GM23338 (cell line): ENCODE results near the gene ADAMTS17. TPM values are rescaled to one million over a fixed set of nuclear protein-coding genes. Genes with fewer than 3 reads are reported as not detected.
A peak's percentile ranks its signal among the peaks of the same experiment; 100 is the strongest.

Source experiments
- ATAC-seq: fragments of 200-7000 bp; cut with Tn5 transposase; 3 replicates; pipeline ENCODE4 v1.9.1; 2020
- DNase-seq: peaks from one replicate; pipeline ENCODE4 v3.0.0-alpha.2; 2015; ENCODE audit warnings: low spot score
- H2AFZ ChIP-seq: fragments of 200-600 bp; sonication (generic); 2 replicates; pipeline ENCODE4 v1.8.0; 2016; ENCODE audit warnings: antibody characterized with exemption, mild to moderate bottlenecking, moderate library complexity
- H3F3A ChIP-seq: fragments of 200-600 bp; sonication (generic); replicated peaks from 2 replicates; pipeline ENCODE4 v1.8.0; 2017; ENCODE audit warnings: antibody characterized with exemption, mixed run types, low read depth
- H3K27ac ChIP-seq: fragments of 200-600 bp; sonication (generic); 2 replicates; pipeline ENCODE4 v1.6.1; 2016; ENCODE audit warnings: low read depth
- H3K27me3 ChIP-seq: fragments of 200-600 bp; sonication (generic); 2 replicates; pipeline ENCODE4 v1.8.0; 2016; ENCODE audit warnings: mild to moderate bottlenecking, mixed run types, moderate library complexity; ENCODE audit not compliant: insufficient read depth
- H3K36me3 ChIP-seq: fragments of 200-600 bp; sonication (generic); 2 replicates; pipeline ENCODE4 v1.8.0; 2016; ENCODE audit warnings: mild to moderate bottlenecking; ENCODE audit not compliant: insufficient read depth
- H3K4me1 ChIP-seq: fragments of 200-600 bp; sonication (generic); 2 replicates; pipeline ENCODE4 v1.8.0; 2016; ENCODE audit warnings: mild to moderate bottlenecking, moderate library complexity; ENCODE audit not compliant: insufficient read depth
- H3K4me2 ChIP-seq: fragments of 200-600 bp; sonication (generic); 2 replicates; pipeline ENCODE4 v1.7.1; 2017; ENCODE audit warnings: mixed run types
- H3K4me3 ChIP-seq: fragments of 200-600 bp; sonication (generic); 2 replicates; pipeline ENCODE4 v1.6.1; 2016; ENCODE audit warnings: mixed run types
- H3K79me2 ChIP-seq: fragments of 200-600 bp; sonication (generic); replicated peaks from 2 replicates; pipeline ENCODE4 v1.8.0; 2017; ENCODE audit warnings: mild to moderate bottlenecking; ENCODE audit not compliant: insufficient read depth
- H3K9me2 ChIP-seq: fragments of 200-600 bp; sonication (generic); 2 replicates; pipeline ENCODE4 v1.8.0; 2017; ENCODE audit not compliant: insufficient read depth
- H4K20me1 ChIP-seq: fragments of 200-600 bp; sonication (generic); replicated peaks from 2 replicates; pipeline ENCODE4 v1.8.0; 2017; ENCODE audit warnings: mild to moderate bottlenecking; ENCODE audit not compliant: insufficient read depth
- H3K27ac Mint-ChIP-seq: 2 replicates; pipeline ENCODE4 v1.8.0; 2020; ENCODE audit warnings: inconsistent platforms, mild to moderate bottlenecking, moderate library complexity, mixed read lengths
- H3K27me3 Mint-ChIP-seq: 3 replicates; pipeline ENCODE4 v1.8.0; 2022; ENCODE audit warnings: low read depth, mild to moderate bottlenecking, moderate library complexity, mixed read lengths, inconsistent platforms; ENCODE audit not compliant: insufficient read depth, poor library complexity
- H3K36me3 Mint-ChIP-seq: 3 replicates; pipeline ENCODE4 v1.8.0; 2021; ENCODE audit warnings: low read depth, mild to moderate bottlenecking, inconsistent platforms, moderate library complexity, mixed read lengths
- H3K4me1 Mint-ChIP-seq: 3 replicates; pipeline ENCODE4 v1.8.0; 2020; ENCODE audit warnings: mild to moderate bottlenecking, inconsistent platforms, mixed read lengths
- H3K4me3 Mint-ChIP-seq: 3 replicates; pipeline ENCODE4 v1.8.0; 2021; ENCODE audit warnings: moderate library complexity, mild to moderate bottlenecking, inconsistent platforms, mixed read lengths
- H3K9me3 Mint-ChIP-seq: 3 replicates; pipeline ENCODE4 v1.8.0; 2020; ENCODE audit warnings: moderate library complexity, mild to moderate bottlenecking, inconsistent platforms, mixed read lengths
- EZH2 ChIP-seq: fragments of 200-600 bp; sonication (generic); IDR thresholded peaks from one replicate; pipeline ENCODE4 v1.8.0; 2017; ENCODE audit warnings: antibody characterized with exemption, mild to moderate bottlenecking, low read depth; ENCODE audit not compliant: unreplicated experiment
- EZH2phosphoT487 ChIP-seq: fragments of 200-600 bp; sonication (generic); IDR thresholded peaks from one replicate; pipeline ENCODE4 v1.8.1; 2018; ENCODE audit warnings: antibody characterized with exemption; ENCODE audit not compliant: unreplicated experiment
- JUNB ChIP-seq: IDR thresholded peaks from one replicate; pipeline ENCODE4 v1.6.1; 2016; ENCODE audit warnings: antibody characterized with exemption; ENCODE audit not compliant: unreplicated experiment
- NANOG ChIP-seq: IDR thresholded peaks from 2 replicates; pipeline ENCODE4 v1.6.1; 2016; ENCODE audit warnings: antibody characterized with exemption, borderline replicate concordance
- POLR2AphosphoS5 ChIP-seq: IDR thresholded peaks from 2 replicates; pipeline ENCODE4 v1.6.1; 2016; ENCODE audit warnings: antibody characterized with exemption, low read depth
- REST ChIP-seq: IDR thresholded peaks from one replicate; pipeline ENCODE4 v1.6.1; 2018; ENCODE audit warnings: antibody characterized with exemption; ENCODE audit not compliant: unreplicated experiment
- STAT1 ChIP-seq: IDR thresholded peaks from one replicate; pipeline ENCODE4 v1.6.1; 2016; ENCODE audit warnings: antibody characterized with exemption; ENCODE audit not compliant: unreplicated experiment
- ZNF114 ChIP-seq: fragments of 250-450 bp; sonication (Bioruptor Pico); IDR thresholded peaks from 2 replicates; pipeline ENCODE4 v1.5.0; 2020; ENCODE audit warnings: mild to moderate bottlenecking, moderate library complexity
- ZNF331 ChIP-seq: fragments of 250-450 bp; sonication (Bioruptor Pico); IDR thresholded peaks from 2 replicates; pipeline ENCODE4 v1.5.0; 2020; ENCODE audit warnings: low read depth, mild to moderate bottlenecking, moderate library complexity
- polyA plus RNA-seq: library from polyadenylated mRNA; unstranded; fragments of >200 nt; fragmentation: Nextera tagmentation; extraction: Ambion mirVana; gene quantifications from 2 replicates; pipeline ENCODE4 v1.2.1, GENCODE V29; 2016
- total RNA-seq: library from RNA; depleted of rRNA; stranded (reverse); fragments of >200 nt; shearing (Covaris generic); gene quantifications from 2 replicates; pipeline ENCODE4 v1.2.3, GENCODE V29; 2014
- TF ChIP-seq, protein P1 (sequence below): fragments of 250-450 bp; sonication (Bioruptor Pico); IDR thresholded peaks from 2 replicates; pipeline ENCODE4 v1.5.0; 2020; ENCODE audit warnings: mild to moderate bottlenecking, moderate library complexity
- TF ChIP-seq, protein P2 (sequence below), 2 experiments: fragments of 200-600 bp in 1 of 2; sonication (generic) in 1 of 2; conservative IDR thresholded peaks; 2 replicates each; pipeline versions ENCODE4 v1.5.1 to v1.6.1; 2016 to 2017; ENCODE audit warnings: antibody characterized with exemption in 2 of 2, low read depth in 2 of 2, mild to moderate bottlenecking in 2 of 2, moderate library complexity in 1 of 2

Gene ADAMTS17
- total and polyA plus RNA-seq, 2 experiments from 2014 or later, result 0.60 to 3.8 TPM

GRCh38 chr15:100279446-100279845 is 62.3 kb downstream of the ADAMTS17 start:
- H3K27ac ChIP-seq, result no peak overlapping the region
- no peak for ATAC-seq
- no peak overlapping the region for H3K4me3 ChIP-seq
- H3K9me3 Mint-ChIP-seq, result no peaks in the 10 kb centered on the region; the same call in 1 of the 3 replicates
- TF ChIP-seq NANOG (no peak), REST (no peak), JUNB (no peak), STAT1 (no peak), POLR2AphosphoS5 (no peak), ZNF114 (CRISPR knock-in tag) (no peak), EZH2 (no peak), EZH2phosphoT487 (no peak), ZNF331 (CRISPR knock-in tag) (no peak)
- TF ChIP-seq, protein P1, sequence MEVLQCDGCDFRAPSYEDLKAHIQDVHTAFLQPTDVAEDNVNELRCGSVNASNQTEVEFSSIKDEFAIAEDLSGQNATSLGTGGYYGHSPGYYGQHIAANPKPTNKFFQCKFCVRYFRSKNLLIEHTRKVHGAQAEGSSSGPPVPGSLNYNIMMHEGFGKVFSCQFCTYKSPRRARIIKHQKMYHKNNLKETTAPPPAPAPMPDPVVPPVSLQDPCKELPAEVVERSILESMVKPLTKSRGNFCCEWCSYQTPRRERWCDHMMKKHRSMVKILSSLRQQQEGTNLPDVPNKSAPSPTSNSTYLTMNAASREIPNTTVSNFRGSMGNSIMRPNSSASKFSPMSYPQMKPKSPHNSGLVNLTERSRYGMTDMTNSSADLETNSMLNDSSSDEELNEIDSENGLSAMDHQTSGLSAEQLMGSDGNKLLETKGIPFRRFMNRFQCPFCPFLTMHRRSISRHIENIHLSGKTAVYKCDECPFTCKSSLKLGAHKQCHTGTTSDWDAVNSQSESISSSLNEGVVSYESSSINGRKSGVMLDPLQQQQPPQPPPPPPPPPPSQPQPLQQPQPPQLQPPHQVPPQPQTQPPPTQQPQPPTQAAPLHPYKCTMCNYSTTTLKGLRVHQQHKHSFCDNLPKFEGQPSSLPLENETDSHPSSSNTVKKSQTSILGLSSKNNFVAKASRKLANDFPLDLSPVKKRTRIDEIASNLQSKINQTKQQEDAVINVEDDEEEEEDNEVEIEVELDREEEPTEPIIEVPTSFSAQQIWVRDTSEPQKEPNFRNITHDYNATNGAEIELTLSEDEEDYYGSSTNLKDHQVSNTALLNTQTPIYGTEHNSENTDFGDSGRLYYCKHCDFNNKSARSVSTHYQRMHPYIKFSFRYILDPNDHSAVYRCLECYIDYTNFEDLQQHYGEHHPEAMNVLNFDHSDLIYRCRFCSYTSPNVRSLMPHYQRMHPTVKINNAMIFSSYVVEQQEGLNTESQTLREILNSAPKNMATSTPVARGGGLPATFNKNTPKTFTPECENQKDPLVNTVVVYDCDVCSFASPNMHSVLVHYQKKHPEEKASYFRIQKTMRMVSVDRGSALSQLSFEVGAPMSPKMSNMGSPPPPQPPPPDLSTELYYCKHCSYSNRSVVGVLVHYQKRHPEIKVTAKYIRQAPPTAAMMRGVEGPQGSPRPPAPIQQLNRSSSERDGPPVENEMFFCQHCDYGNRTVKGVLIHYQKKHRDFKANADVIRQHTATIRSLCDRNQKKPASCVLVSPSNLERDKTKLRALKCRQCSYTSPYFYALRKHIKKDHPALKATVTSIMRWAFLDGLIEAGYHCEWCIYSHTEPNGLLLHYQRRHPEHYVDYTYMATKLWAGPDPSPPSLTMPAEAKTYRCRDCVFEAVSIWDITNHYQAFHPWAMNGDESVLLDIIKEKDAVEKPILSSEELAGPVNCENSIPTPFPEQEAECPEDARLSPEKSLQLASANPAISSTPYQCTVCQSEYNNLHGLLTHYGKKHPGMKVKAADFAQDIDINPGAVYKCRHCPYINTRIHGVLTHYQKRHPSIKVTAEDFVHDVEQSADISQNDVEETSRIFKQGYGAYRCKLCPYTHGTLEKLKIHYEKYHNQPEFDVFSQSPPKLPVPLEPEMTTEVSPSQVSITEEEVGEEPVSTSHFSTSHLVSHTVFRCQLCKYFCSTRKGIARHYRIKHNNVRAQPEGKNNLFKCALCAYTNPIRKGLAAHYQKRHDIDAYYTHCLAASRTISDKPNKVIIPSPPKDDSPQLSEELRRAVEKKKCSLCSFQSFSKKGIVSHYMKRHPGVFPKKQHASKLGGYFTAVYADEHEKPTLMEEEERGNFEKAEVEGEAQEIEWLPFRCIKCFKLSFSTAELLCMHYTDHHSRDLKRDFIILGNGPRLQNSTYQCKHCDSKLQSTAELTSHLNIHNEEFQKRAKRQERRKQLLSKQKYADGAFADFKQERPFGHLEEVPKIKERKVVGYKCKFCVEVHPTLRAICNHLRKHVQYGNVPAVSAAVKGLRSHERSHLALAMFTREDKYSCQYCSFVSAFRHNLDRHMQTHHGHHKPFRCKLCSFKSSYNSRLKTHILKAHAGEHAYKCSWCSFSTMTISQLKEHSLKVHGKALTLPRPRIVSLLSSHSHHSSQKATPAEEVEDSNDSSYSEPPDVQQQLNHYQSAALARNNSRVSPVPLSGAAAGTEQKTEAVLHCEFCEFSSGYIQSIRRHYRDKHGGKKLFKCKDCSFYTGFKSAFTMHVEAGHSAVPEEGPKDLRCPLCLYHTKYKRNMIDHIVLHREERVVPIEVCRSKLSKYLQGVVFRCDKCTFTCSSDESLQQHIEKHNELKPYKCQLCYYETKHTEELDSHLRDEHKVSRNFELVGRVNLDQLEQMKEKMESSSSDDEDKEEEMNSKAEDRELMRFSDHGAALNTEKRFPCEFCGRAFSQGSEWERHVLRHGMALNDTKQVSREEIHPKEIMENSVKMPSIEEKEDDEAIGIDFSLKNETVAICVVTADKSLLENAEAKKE (CRISPR knock-in tag), result no peak
- TF ChIP-seq, protein P2, sequence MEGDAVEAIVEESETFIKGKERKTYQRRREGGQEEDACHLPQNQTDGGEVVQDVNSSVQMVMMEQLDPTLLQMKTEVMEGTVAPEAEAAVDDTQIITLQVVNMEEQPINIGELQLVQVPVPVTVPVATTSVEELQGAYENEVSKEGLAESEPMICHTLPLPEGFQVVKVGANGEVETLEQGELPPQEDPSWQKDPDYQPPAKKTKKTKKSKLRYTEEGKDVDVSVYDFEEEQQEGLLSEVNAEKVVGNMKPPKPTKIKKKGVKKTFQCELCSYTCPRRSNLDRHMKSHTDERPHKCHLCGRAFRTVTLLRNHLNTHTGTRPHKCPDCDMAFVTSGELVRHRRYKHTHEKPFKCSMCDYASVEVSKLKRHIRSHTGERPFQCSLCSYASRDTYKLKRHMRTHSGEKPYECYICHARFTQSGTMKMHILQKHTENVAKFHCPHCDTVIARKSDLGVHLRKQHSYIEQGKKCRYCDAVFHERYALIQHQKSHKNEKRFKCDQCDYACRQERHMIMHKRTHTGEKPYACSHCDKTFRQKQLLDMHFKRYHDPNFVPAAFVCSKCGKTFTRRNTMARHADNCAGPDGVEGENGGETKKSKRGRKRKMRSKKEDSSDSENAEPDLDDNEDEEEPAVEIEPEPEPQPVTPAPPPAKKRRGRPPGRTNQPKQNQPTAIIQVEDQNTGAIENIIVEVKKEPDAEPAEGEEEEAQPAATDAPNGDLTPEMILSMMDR (conservative IDR thresholded peaks at IDR 0.05; ENCODE audit: low read depth in 2 of 2), result no peak
- no peaks in the 10 kb centered on the region for H3K4me1 ChIP-seq
- no peak for DNase-seq
- no peak overlapping the region for H2AFZ ChIP-seq
- no peaks in the 10 kb centered on the region for H3K27me3 ChIP-seq
- no peaks in the 10 kb centered on the region for H3K79me2 ChIP-seq
- no peaks in the 10 kb centered on the region for H3F3A ChIP-seq
- H3K4me3 Mint-ChIP-seq, result no peak overlapping the region
- no peaks in the 10 kb centered on the region for H3K36me3 ChIP-seq
- H3K4me1 Mint-ChIP-seq, result no peaks in the 10 kb centered on the region; the same call in 2 of the 3 replicates
- H3K27me3 Mint-ChIP-seq, result peaks cover 4% of the 10 kb centered on the region
- no peaks in the 10 kb centered on the region for H4K20me1 ChIP-seq
- no peak overlapping the region for H3K4me2 ChIP-seq
- no peaks in the 10 kb centered on the region; the same call in 2 of the 3 replicates for H3K36me3 Mint-ChIP-seq
- H3K27ac Mint-ChIP-seq, result 0 out of 2 replicates have a peak overlapping the region, but pooled peaks have one; percentile 72
- H3K9me2 ChIP-seq, result 0 out of 2 replicates have a peak, but pooled peaks cover 5% of the 10 kb centered on the region
